Right lobe of liver (tissue), 6 donors: ENCODE data around the gene SEZ6L. TPM values are rescaled to one million over a fixed set of nuclear protein-coding genes. Genes with fewer than 3 reads are reported as not detected.

ENCODE experiments used
- ATAC-seq, 4 donors: fragments of 200-7000 bp; cut with Tn5 transposase; one replicate each; pipeline ENCODE4 v1.9.1; 2020; ENCODE audit warnings: mild to moderate bottlenecking in 4 of 4, moderate library complexity in 4 of 4
- DNase-seq, 3 donors: peaks; one replicate each; pipeline ENCODE4 v3.0.0-alpha.2; 2020
- H3K27ac ChIP-seq, 3 donors: fragments of 200-600 bp; one replicate each; pipeline ENCODE4 v1.8.0; 2022
- H3K27me3 ChIP-seq, 2 donors: fragments of 200-600 bp; one replicate each; pipeline ENCODE4 v1.8.0; 2022
- H3K36me3 ChIP-seq, 4 donors: fragments of 200-600 bp; sonication (generic) in 1 of 4; one replicate each; pipeline versions ENCODE4 v1.5.1 to v1.8.0; 2017 to 2022; ENCODE audit warnings: control low read depth in 1 of 4
- H3K4me1 ChIP-seq, 4 donors: fragments of 200-600 bp; sonication (generic) in 1 of 4; one replicate each; pipeline versions ENCODE4 v1.5.1 to v1.8.0; 2017 to 2022; ENCODE audit warnings: control low read depth in 1 of 4
- H3K4me3 ChIP-seq, 3 donors: fragments of 200-600 bp; one replicate each; pipeline ENCODE4 v1.8.0; 2022
- H3K9me3 ChIP-seq, 4 donors: fragments of 200-600 bp; sonication (generic) in 1 of 4; one replicate each; pipeline versions ENCODE4 v1.5.1 to v1.8.0; 2017 to 2022; ENCODE audit warnings: control low read depth in 1 of 4
- CTCF ChIP-seq, 4 donors: fragments of 200-600 bp in 3 of 4; fragments of 450-650 bp in 1 of 4; IDR thresholded peaks; one replicate each; pipeline versions ENCODE4 v1.5.1 to v1.8.0; 2016 to 2022; ENCODE audit warnings: antibody characterized with exemption in 4 of 4, mild to moderate bottlenecking in 2 of 4
- POLR2A ChIP-seq: fragments of 450-650 bp; IDR thresholded peaks from one replicate; pipeline ENCODE4 v1.6.1; 2017; ENCODE audit warnings: antibody characterized with exemption, mild to moderate bottlenecking
- WGBS: methylation state at CpG from one replicate; pipeline ENCODE4 v1.1.6; 2018; ENCODE audit warnings: low coverage, low lambda C conversion rate; ENCODE audit not compliant: insufficient coverage; ENCODE audit errors: missing lambda C conversion rate; 5-methylcytosine and 5-hydroxymethylcytosine counted together
- intact Hi-C, 2 donors: fragments of 100-400 bp; cut with DNase I; formaldehyde crosslinking; loops; one replicate each; pipeline versions ENCODE4 v1.11.2 to v1.14.1; 2022
- total RNA-seq, 6 experiments: library from RNA; depleted of rRNA in 2 of 6; stranded (reverse); fragments of >200 nt in 2 of 6; fragmentation: NEBNext Ultra II Directional in 3 of 6; extraction: Animal tissue kit (Norgen Biotek cat#: 25700) in 3 of 6; gene quantifications; one replicate each; pipeline versions ENCODE4 v1.1.0 to v1.2.4, GENCODE V29; 2016 to 2023
- donor health status: DM: no; HTN: yes; CAD: no.
- donor health status: DM: no; HTN: no; CAD: no.
- donor health status: DM: no; HTN: no; CAD: no.
- donor health status: DM: no; HTN: yes; CAD: no.
- donor health status: DM: no; HTN: yes; CAD: no.

The SEZ6L gene
- total RNA-seq, 6 experiments from 2014 or later = 0.13 TPM; not detected in 5

GRCh38 chr22:26265909-26266308 lies 96.6 kb downstream of the SEZ6L start:
- no peak for ATAC-seq
- 65% methylated on average over 6 of the region's 6 CpGs for WGBS
- DNase-seq = no peak
- Histone ChIP-seq H3K27ac (no peak overlapping the region), H3K36me3 (no peaks in the 10 kb centered on the region), H3K4me1 (no peaks in the 10 kb centered on the region), H3K9me3 (no peaks in the 10 kb centered on the region), H3K4me3 (no peak overlapping the region), H3K27me3 (no peaks in the 10 kb centered on the region)
- intact Hi-C loops = no loop called here
- TF ChIP-seq POLR2A = no peak
- no peak for TF ChIP-seq CTCF (IDR thresholded peaks at IDR 0.05)

- no peak overlapping the region for H3K27ac ChIP-seq
- H3K36me3 ChIP-seq = no peaks in the 10 kb centered on the region
- H3K4me3 ChIP-seq = no peak overlapping the region
- ATAC-seq (no peak), DNase-seq (no peak)
- H3K4me1 ChIP-seq = no peaks in the 10 kb centered on the region
- intact Hi-C loops = no loop called here
- H3K9me3 ChIP-seq = no peaks in the 10 kb centered on the region
- no peaks in the 10 kb centered on the region for H3K27me3 ChIP-seq
- no peak for TF ChIP-seq POLR2A
- no peak for TF ChIP-seq CTCF (IDR thresholded peaks at IDR 0.05)
- WGBS = 7% methylated on average over 1 of the region's 1 CpG
Measured at GRCh38 chr22:26267856-26268255, 98.6 kb downstream of the SEZ6L start.

GRCh38 chr22:26269572-26269971 lies 100.3 kb downstream of the SEZ6L start:
- Histone ChIP-seq H3K4me1 (no peaks in the 10 kb centered on the region), H3K36me3 (no peaks in the 10 kb centered on the region), H3K9me3 (no peaks in the 10 kb centered on the region), H3K27me3 (no peaks in the 10 kb centered on the region), H3K27ac (no peak overlapping the region), H3K4me3 (no peak overlapping the region)
- ATAC-seq = no peak
- no peak for DNase-seq
- intact Hi-C loops = no loop called here
- 39% methylated on average over 7 of the region's 7 CpGs for WGBS
- no peak for TF ChIP-seq POLR2A
- TF ChIP-seq CTCF (IDR thresholded peaks at IDR 0.05) = no peak

GRCh38 chr22:26271427-26271826 lies 102.2 kb downstream of the SEZ6L start:
- WGBS = 40% methylated on average over 6 of the region's 6 CpGs
- TF ChIP-seq POLR2A (no peak), CTCF (IDR thresholded peaks at IDR 0.05) (no peak)
- DNase-seq (no peak), ATAC-seq (no peak)
- Histone ChIP-seq H3K27ac (no peak overlapping the region), H3K27me3 (no peaks in the 10 kb centered on the region), H3K9me3 (no peaks in the 10 kb centered on the region), H3K36me3 (no peaks in the 10 kb centered on the region), H3K4me3 (no peak overlapping the region), H3K4me1 (no peaks in the 10 kb centered on the region)
- intact Hi-C loops = no loop called here
